ELF-1 (cell line): Measurements from ENCODE around the gene EYS.
"Not testable (repeated sequence)": the region's sequence is repeated elsewhere in the genome, so short reads cannot be mapped to it uniquely, and the experiment has no call there.

Experiments used
- DNase-seq: peaks from one replicate; pipeline ENCODE4 v3.0.0-alpha.2; 2016; ENCODE audit warnings: low read depth, low spot score

The EYS gene

GRCh38 chr6:64252256-64252655 is 1454.8 kb downstream of the EYS start:
- no peak for DNase-seq

GRCh38 chr6:64250126-64250525 is 1456.9 kb downstream of the EYS start:
- no peak for DNase-seq

GRCh38 chr6:64249115-64249514 is 1457.9 kb downstream of the EYS start:
- no peak for DNase-seq

GRCh38 chr6:64243618-64244017 is 1463.4 kb downstream of the EYS start:
- no peak for DNase-seq

GRCh38 chr6:64238908-64239307 is 1468.1 kb downstream of the EYS start:
- not testable (repeated sequence) for DNase-seq

- DNase-seq: no peak
Measured at GRCh38 chr6:64238071-64238470, 1469.0 kb downstream of the EYS start.

GRCh38 chr6:64233746-64234145 is 1473.3 kb downstream of the EYS start:
- DNase-seq: no peak

GRCh38 chr6:64231928-64232327 is 1475.1 kb downstream of the EYS start:
- DNase-seq: no peak

- no peak for DNase-seq
Measured at GRCh38 chr6:64230530-64230929, 1476.5 kb downstream of the EYS start.

GRCh38 chr6:64227863-64228262 is 1479.2 kb downstream of the EYS start:
- no peak for DNase-seq

- no peak for DNase-seq
Measured at GRCh38 chr6:64225503-64225902, 1481.5 kb downstream of the EYS start.

- DNase-seq: no peak
Measured at GRCh38 chr6:64224819-64225218, 1482.2 kb downstream of the EYS start.

GRCh38 chr6:64221776-64222175 is 1485.2 kb downstream of the EYS start:
- no peak for DNase-seq

GRCh38 chr6:64220801-64221200 is 1486.2 kb downstream of the EYS start:
- DNase-seq: no peak

- DNase-seq: no peak
Measured at GRCh38 chr6:64217721-64218620, 1489.1 kb downstream of the EYS start.

- no peak for DNase-seq
Measured at GRCh38 chr6:64214373-64214772, 1492.7 kb downstream of the EYS start.

GRCh38 chr6:64213697-64214096 is 1493.3 kb downstream of the EYS start:
- DNase-seq: no peak

- DNase-seq: no peak
Measured at GRCh38 chr6:64197246-64197645, 1509.8 kb downstream of the EYS start.

GRCh38 chr6:64186592-64186991 is 1520.4 kb downstream of the EYS start:
- no peak for DNase-seq

- DNase-seq: no peak
Measured at GRCh38 chr6:64185621-64186020, 1521.4 kb downstream of the EYS start.

- no peak for DNase-seq
Measured at GRCh38 chr6:64175296-64175695, 1531.7 kb downstream of the EYS start.

- DNase-seq: no peak
Measured at GRCh38 chr6:64170316-64170715, 1536.7 kb downstream of the EYS start.

GRCh38 chr6:64160486-64160885 is 1546.5 kb downstream of the EYS start:
- no peak for DNase-seq

GRCh38 chr6:64155063-64155462 is 1552.0 kb downstream of the EYS start:
- no peak for DNase-seq
